WTC11 (cell line): ENCODE data around the gene PCSK5. TPM values are rescaled to one million over a fixed set of nuclear protein-coding genes. Genes with fewer than 3 reads are reported as not detected.

Experiments
- ATAC-seq: fragments of 200-7000 bp; cut with Tn5 transposase; 2 replicates; pipeline ENCODE4 v1.10.0; 2021; ENCODE audit warnings: mild to moderate bottlenecking, moderate library complexity
- CTCF ChIA-PET: fragments of 300-600 bp; sonication (Branson Sonifier 250); formaldehyde crosslinking; loops from one replicate; lab custom pipeline; 2021; ENCODE audit warnings: antibody characterized with exemption; lab: Charles Lee
- POLR2A ChIA-PET: fragments of 350-600 bp; sonication (Branson Sonifier 250); formaldehyde crosslinking; loops from one replicate; lab custom pipeline; 2021; ENCODE audit warnings: antibody characterized with exemption; lab: Charles Lee
- DNase-seq: peaks from one replicate; pipeline ENCODE4 v3.0.0; 2021; ENCODE audit warnings: low spot score
- H3K27ac Mint-ChIP-seq: 2 replicates; pipeline ENCODE4 v1.8.0; 2021; ENCODE audit warnings: mixed read lengths
- H3K27me3 Mint-ChIP-seq: 2 replicates; pipeline ENCODE4 v1.8.0; 2021; ENCODE audit warnings: low read depth, mild to moderate bottlenecking, moderate library complexity, mixed read lengths
- H3K36me3 Mint-ChIP-seq: 2 replicates; pipeline ENCODE4 v1.8.0; 2021; ENCODE audit warnings: mixed read lengths
- H3K4me1 Mint-ChIP-seq: 2 replicates; pipeline ENCODE4 v1.8.0; 2022; ENCODE audit warnings: mixed read lengths
- H3K4me3 Mint-ChIP-seq: 2 replicates; pipeline ENCODE4 v1.8.0; 2021; ENCODE audit warnings: mild to moderate bottlenecking, moderate library complexity, mixed read lengths
- H3K9me3 Mint-ChIP-seq: 2 replicates; pipeline ENCODE4 v1.8.0; 2021; ENCODE audit warnings: mixed read lengths
- AR ChIP-seq: fragments of 250-450 bp; sonication (Bioruptor Pico); IDR thresholded peaks from 2 replicates; pipeline ENCODE4 v1.9.0; 2021; ENCODE audit warnings: mild to moderate bottlenecking
- JAZF1 ChIP-seq: fragments of 250-450 bp; sonication (Bioruptor Pico); IDR thresholded peaks from 2 replicates; pipeline ENCODE4 v1.9.0; 2021; ENCODE audit warnings: moderate library complexity, mild to moderate bottlenecking, inconsistent platforms
- JUN ChIP-seq: sonication (generic); formaldehyde crosslinking; IDR thresholded peaks from 2 replicates; pipeline ENCODE4 v1.8.0; 2023; ENCODE audit warnings: mild to moderate bottlenecking, missing genetic modification reagents
- NFYB ChIP-seq: sonication (generic); formaldehyde crosslinking; conservative IDR thresholded peaks from 2 replicates; pipeline ENCODE4 v1.8.0; 2022; ENCODE audit warnings: low read depth, missing genetic modification reagents
- NR1H2 ChIP-seq: sonication (generic); formaldehyde crosslinking; IDR thresholded peaks from 2 replicates; pipeline ENCODE4 v1.9.0; 2021; ENCODE audit warnings: mild to moderate bottlenecking, moderate library complexity, missing genetic modification reagents
- NR2C2 ChIP-seq: sonication (generic); formaldehyde crosslinking; IDR thresholded peaks from 2 replicates; pipeline ENCODE4 v1.8.0; 2022; ENCODE audit warnings: mild to moderate bottlenecking, missing genetic modification reagents
- OVOL2 ChIP-seq: fragments of 250-450 bp; sonication (Bioruptor Pico); IDR thresholded peaks from 2 replicates; pipeline ENCODE4 v1.9.0; 2021; ENCODE audit warnings: mild to moderate bottlenecking, borderline replicate concordance
- PRDM15 ChIP-seq: sonication (generic); formaldehyde crosslinking; IDR thresholded peaks from 2 replicates; pipeline ENCODE4 v1.8.0; 2022; ENCODE audit warnings: missing genetic modification reagents
- PRRX2 ChIP-seq: fragments of 250-450 bp; sonication (Bioruptor Pico); IDR thresholded peaks from 2 replicates; pipeline ENCODE4 v1.8.0; 2021; ENCODE audit warnings: mild to moderate bottlenecking
- RELA ChIP-seq: sonication (generic); formaldehyde crosslinking; IDR thresholded peaks from 2 replicates; pipeline ENCODE4 v1.8.1; 2022; ENCODE audit warnings: missing genetic modification reagents, mild to moderate bottlenecking, borderline replicate concordance
- SMAD3 ChIP-seq: sonication (generic); formaldehyde crosslinking; IDR thresholded peaks from 2 replicates; pipeline ENCODE4 v1.8.0; 2022; ENCODE audit warnings: missing genetic modification reagents, mild to moderate bottlenecking, borderline replicate concordance
- USF1 ChIP-seq: sonication (generic); formaldehyde crosslinking; IDR thresholded peaks from 2 replicates; pipeline ENCODE4 v1.8.0; 2022; ENCODE audit warnings: mild to moderate bottlenecking, missing genetic modification reagents
- USF2 ChIP-seq: sonication (generic); formaldehyde crosslinking; IDR thresholded peaks from 2 replicates; pipeline ENCODE4 v1.8.1; 2023; ENCODE audit warnings: mild to moderate bottlenecking, missing genetic modification reagents, moderate library complexity
- ZNF121 ChIP-seq: sonication (generic); formaldehyde crosslinking; IDR thresholded peaks from 2 replicates; pipeline ENCODE4 v1.8.0; 2023; ENCODE audit warnings: missing genetic modification reagents
- ZNF281 ChIP-seq: sonication (generic); formaldehyde crosslinking; IDR thresholded peaks from 2 replicates; pipeline ENCODE4 v1.8.0; 2023; ENCODE audit warnings: mild to moderate bottlenecking, missing genetic modification reagents
- ZNF416 ChIP-seq: fragments of 250-450 bp; sonication (Bioruptor Pico); IDR thresholded peaks from 2 replicates; pipeline ENCODE4 v1.9.0; 2021; ENCODE audit warnings: mild to moderate bottlenecking, inconsistent platforms
- ZNF532 ChIP-seq: fragments of 250-450 bp; sonication (Bioruptor Pico); IDR thresholded peaks from 2 replicates; pipeline ENCODE4 v1.9.0; 2021; ENCODE audit warnings: mild to moderate bottlenecking, borderline replicate concordance
- ZSCAN18 ChIP-seq: fragments of 250-450 bp; sonication (Bioruptor Pico); IDR thresholded peaks from 2 replicates; pipeline ENCODE4 v2.1.2; 2022; ENCODE audit warnings: mild to moderate bottlenecking, moderate library complexity
- total RNA-seq: library from RNA; stranded (reverse); gene quantifications from 3 replicates; pipeline ENCODE4 v1.2.3, GENCODE V29; 2021

PCSK5 gene
- total RNA-seq, 1 experiment from 2014 or later: 30.6 TPM

GRCh38 chr9:76240578-76240977 is 350.1 kb downstream of the PCSK5 start (continued):
- no peak for TF ChIP-seq RELA (CRISPR knock-in tag)
- no peak for TF ChIP-seq AR (CRISPR knock-in tag)
- no peak for TF ChIP-seq USF1 (CRISPR knock-in tag)
- no peak for TF ChIP-seq PRDM15 (CRISPR knock-in tag)

GRCh38 chr9:76245518-76245917 is 355.0 kb downstream of the PCSK5 start:
- Mint-ChIP-seq H3K4me3 (no peak overlapping the region), H3K4me1 (no peaks in the 10 kb centered on the region), H3K27me3 (no peaks in the 10 kb centered on the region), H3K36me3 (no peaks in the 10 kb centered on the region), H3K9me3 (peaks cover 7% of the 10 kb centered on the region), H3K27ac (no peak overlapping the region)
- ATAC-seq (no peak), DNase-seq (no peak)
- POLR2A ChIA-PET: no interaction called here
- CTCF ChIA-PET: no interaction called here
- TF ChIP-seq USF2 (CRISPR knock-in tag) (no peak), NR1H2 (CRISPR knock-in tag) (no peak), PRRX2 (CRISPR knock-in tag) (no peak), ZNF121 (CRISPR knock-in tag) (no peak), ZNF416 (CRISPR knock-in tag) (no peak), SMAD3 (CRISPR knock-in tag) (no peak), NR2C2 (CRISPR knock-in tag) (no peak), NFYB (CRISPR knock-in tag) (no peak), OVOL2 (no peak), JAZF1 (no peak), JUN (no peak)

- H3K36me3 Mint-ChIP-seq: no peaks in the 10 kb centered on the region
- DNase-seq (no peak), ATAC-seq (no peak)
- H3K27ac Mint-ChIP-seq: no peak overlapping the region
- H3K4me3 Mint-ChIP-seq: no peak overlapping the region
- H3K27me3 Mint-ChIP-seq: no peaks in the 10 kb centered on the region
- POLR2A ChIA-PET: no interaction called here
- H3K4me1 Mint-ChIP-seq: no peaks in the 10 kb centered on the region
- CTCF ChIA-PET: no interaction called here
- H3K9me3 Mint-ChIP-seq: peaks cover 7% of the 10 kb centered on the region
- TF ChIP-seq OVOL2: no peak
- no peak for TF ChIP-seq ZNF281
- TF ChIP-seq ZSCAN18 (CRISPR knock-in tag): no peak
- no peak for TF ChIP-seq ZNF532 (CRISPR knock-in tag)
Observed at GRCh38 chr9:76246680-76247079, 356.2 kb downstream of the PCSK5 start.
